ENCODE results near the gene IRS4.

The IRS4 gene

DNA sequence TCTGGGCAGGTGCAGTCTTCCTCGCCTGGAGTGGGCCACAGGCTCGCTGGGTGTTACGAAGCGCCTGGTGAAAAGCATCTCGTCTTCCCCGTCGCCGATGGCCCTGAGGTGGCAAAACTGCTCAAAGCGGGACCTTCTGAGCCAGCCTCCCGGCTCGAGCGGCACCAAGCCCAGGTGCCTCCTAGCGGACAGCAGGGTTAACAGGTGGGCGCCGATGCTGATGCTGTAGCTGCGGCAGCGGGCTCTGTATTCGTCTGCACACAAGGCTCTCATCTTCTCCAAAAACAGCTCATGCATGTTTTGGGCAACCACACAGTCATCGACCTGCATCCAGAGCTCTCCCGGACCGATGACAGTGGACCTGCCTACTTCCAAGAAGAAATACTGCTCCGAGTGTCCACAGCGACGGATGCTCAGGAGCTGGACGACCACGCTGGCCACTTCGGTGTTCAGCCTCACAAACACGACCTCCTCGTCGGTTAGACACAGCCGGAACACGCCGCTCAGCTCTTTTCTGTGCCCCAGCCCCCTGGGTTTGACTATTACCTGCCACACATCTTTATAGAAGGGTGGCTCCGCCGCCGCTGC is 1.2 kb downstream of the IRS4 start:
- Histone ChIP-seq H3K4me1 (ENCODE audit: insufficient read depth, low read length) (no peaks in the 10 kb centered on the region), H3K27ac (ENCODE audit: low read length) (no peak overlapping the region), H4K20me1 (ENCODE audit: insufficient read depth, low read length) (no peaks in the 10 kb centered on the region), H3K4me2 (ENCODE audit: insufficient read depth, low read length) (no peak overlapping the region), H3K9ac (ENCODE audit: low read depth, low read length) (no peak overlapping the region), H3K4me3 (ENCODE audit: low read depth in 1 of 2, low read length in 2 of 2) (no peak overlapping the region), H3K9me3 (ENCODE audit: insufficient read depth, low read length, severe bottlenecking) (no peaks in the 10 kb centered on the region), H3K36me3 (ENCODE audit: insufficient read depth, low read length) (no peaks in the 10 kb centered on the region), H3K79me2 (ENCODE audit: insufficient read depth, low read length) (no peaks in the 10 kb centered on the region), H2AFZ (ENCODE audit: low read depth, low read length) (no peak overlapping the region), H3K27me3 (ENCODE audit: insufficient read depth, low read length, poor library complexity) (no peaks in the 10 kb centered on the region)
- TF ChIP-seq EZH2 (IDR thresholded peaks at IDR 0.05; ENCODE audit: borderline replicate concordance, low read depth, low read length, severe bottlenecking), result no peak
- TF ChIP-seq, protein P1, sequence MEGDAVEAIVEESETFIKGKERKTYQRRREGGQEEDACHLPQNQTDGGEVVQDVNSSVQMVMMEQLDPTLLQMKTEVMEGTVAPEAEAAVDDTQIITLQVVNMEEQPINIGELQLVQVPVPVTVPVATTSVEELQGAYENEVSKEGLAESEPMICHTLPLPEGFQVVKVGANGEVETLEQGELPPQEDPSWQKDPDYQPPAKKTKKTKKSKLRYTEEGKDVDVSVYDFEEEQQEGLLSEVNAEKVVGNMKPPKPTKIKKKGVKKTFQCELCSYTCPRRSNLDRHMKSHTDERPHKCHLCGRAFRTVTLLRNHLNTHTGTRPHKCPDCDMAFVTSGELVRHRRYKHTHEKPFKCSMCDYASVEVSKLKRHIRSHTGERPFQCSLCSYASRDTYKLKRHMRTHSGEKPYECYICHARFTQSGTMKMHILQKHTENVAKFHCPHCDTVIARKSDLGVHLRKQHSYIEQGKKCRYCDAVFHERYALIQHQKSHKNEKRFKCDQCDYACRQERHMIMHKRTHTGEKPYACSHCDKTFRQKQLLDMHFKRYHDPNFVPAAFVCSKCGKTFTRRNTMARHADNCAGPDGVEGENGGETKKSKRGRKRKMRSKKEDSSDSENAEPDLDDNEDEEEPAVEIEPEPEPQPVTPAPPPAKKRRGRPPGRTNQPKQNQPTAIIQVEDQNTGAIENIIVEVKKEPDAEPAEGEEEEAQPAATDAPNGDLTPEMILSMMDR (IDR thresholded peaks at IDR 0.05; ENCODE audit: borderline replicate concordance, extremely low read depth, low read length, poor library complexity, severe bottlenecking), result no peak
- DNase-seq, result no peak
- no peak for ATAC-seq (ENCODE audit: insufficient read depth, low read depth)

DNA sequence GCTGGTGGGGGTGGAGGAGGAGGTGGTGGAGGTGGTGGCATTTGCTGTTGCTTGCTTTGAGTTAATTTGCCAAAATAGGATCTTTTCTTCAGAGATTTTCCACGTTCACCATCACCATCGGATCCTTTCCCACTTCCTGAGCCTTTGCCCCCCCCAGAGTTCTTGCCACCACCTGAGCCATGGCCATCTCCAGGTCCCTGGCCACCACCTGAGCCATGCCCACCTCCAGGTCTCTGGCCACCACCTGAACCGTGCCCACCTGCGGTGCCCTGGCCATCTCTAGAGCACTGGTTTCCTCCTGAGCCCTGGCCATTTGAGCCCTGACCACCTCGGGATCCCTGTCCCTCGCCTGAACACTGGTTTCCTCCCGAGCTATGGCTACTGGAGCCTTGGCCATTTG is 1.9 kb downstream of the IRS4 start:
- Histone ChIP-seq H3K79me2 (ENCODE audit: insufficient read depth, low read length) (no peaks in the 10 kb centered on the region), H3K4me1 (ENCODE audit: insufficient read depth, low read length) (no peaks in the 10 kb centered on the region), H2AFZ (ENCODE audit: low read depth, low read length) (no peak overlapping the region), H3K27ac (ENCODE audit: low read length) (no peak overlapping the region), H3K4me3 (ENCODE audit: low read depth in 1 of 2, low read length in 2 of 2) (no peak overlapping the region), H3K4me2 (ENCODE audit: insufficient read depth, low read length) (no peak overlapping the region), H3K9ac (ENCODE audit: low read depth, low read length) (no peak overlapping the region), H4K20me1 (ENCODE audit: insufficient read depth, low read length) (no peaks in the 10 kb centered on the region), H3K36me3 (ENCODE audit: insufficient read depth, low read length) (no peaks in the 10 kb centered on the region), H3K9me3 (ENCODE audit: insufficient read depth, low read length, severe bottlenecking) (no peaks in the 10 kb centered on the region), H3K27me3 (ENCODE audit: insufficient read depth, low read length, poor library complexity) (no peaks in the 10 kb centered on the region)
- no peak for DNase-seq
- no peak for ATAC-seq (ENCODE audit: insufficient read depth, low read depth)
- no peak for TF ChIP-seq EZH2 (IDR thresholded peaks at IDR 0.05; ENCODE audit: borderline replicate concordance, low read depth, low read length, severe bottlenecking)
- TF ChIP-seq, protein P1 (IDR thresholded peaks at IDR 0.05; ENCODE audit: borderline replicate concordance, extremely low read depth, low read length, poor library complexity, severe bottlenecking), result no peak

DNA sequence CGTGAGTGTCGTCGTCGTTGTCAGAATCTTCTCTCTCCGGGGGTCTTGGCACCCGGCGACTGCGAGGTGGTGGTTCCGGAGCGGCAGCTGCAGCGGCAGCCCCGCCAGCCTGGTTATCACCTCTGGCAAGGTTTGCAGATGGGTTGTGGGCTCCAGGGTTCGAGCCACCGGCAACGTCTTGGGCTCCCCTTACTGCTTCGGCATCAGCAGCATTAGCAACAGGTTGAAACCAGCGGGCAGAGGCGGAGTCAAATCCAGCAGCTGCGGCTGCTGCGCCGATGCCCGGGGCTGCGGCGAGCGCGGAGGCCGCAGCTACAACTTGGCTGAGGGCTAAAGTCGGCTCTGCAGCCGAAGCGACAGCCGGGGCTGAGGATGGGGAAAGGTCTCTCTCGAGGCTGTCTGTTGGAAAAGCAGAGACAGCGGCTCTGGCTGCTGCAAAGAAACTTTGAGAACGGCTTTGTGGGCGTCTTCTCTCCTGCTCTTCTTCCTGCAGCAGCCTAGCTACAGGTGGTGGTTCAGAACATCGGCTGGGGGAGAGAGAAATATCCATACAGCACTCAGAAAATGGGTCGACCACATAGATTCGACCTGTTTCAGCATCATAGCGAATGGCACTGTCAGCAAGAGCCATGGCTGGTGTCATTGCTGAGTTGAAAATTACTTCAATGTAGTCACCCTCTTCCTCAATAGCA is 3.6 kb downstream of the IRS4 start:
- DNase-seq (no peak), ATAC-seq (ENCODE audit: insufficient read depth, low read depth) (no peak)
- H3K4me2 ChIP-seq (ENCODE audit: insufficient read depth, low read length), result no peak overlapping the region
- H4K20me1 ChIP-seq (ENCODE audit: insufficient read depth, low read length), result no peaks in the 10 kb centered on the region
- no peak overlapping the region for H2AFZ ChIP-seq (ENCODE audit: low read depth, low read length)
- H3K4me1 ChIP-seq (ENCODE audit: insufficient read depth, low read length), result no peaks in the 10 kb centered on the region
- H3K4me3 ChIP-seq (ENCODE audit: low read depth in 1 of 2, low read length in 2 of 2), result no peak overlapping the region
- H3K79me2 ChIP-seq (ENCODE audit: insufficient read depth, low read length), result no peaks in the 10 kb centered on the region
- TF ChIP-seq EZH2 (IDR thresholded peaks at IDR 0.05; ENCODE audit: borderline replicate concordance, low read depth, low read length, severe bottlenecking), result no peak
- TF ChIP-seq, protein P1 (IDR thresholded peaks at IDR 0.05; ENCODE audit: borderline replicate concordance, extremely low read depth, low read length, poor library complexity, severe bottlenecking), result no peak
- no peaks in the 10 kb centered on the region for H3K9me3 ChIP-seq (ENCODE audit: insufficient read depth, low read length, severe bottlenecking)
- H3K9ac ChIP-seq (ENCODE audit: low read depth, low read length), result no peak overlapping the region
- no peaks in the 10 kb centered on the region for H3K36me3 ChIP-seq (ENCODE audit: insufficient read depth, low read length)
- H3K27ac ChIP-seq (ENCODE audit: low read length), result no peak overlapping the region
- H3K27me3 ChIP-seq (ENCODE audit: insufficient read depth, low read length, poor library complexity), result no peaks in the 10 kb centered on the region
